GM12864 (cell line): ENCODE data around the gene PDZD7.

ENCODE experiments used
- DNase-seq: peaks from one replicate; pipeline ENCODE4 v3.0.0-alpha.2; 2011; ENCODE audit warnings: low read depth
- H3K4me3 ChIP-seq: 2 replicates; pipeline ENCODE4 v1.5.1; 2011; ENCODE audit warnings: mild to moderate bottlenecking, low read depth, low read length, control low read depth
- CTCF ChIP-seq: IDR thresholded peaks from 2 replicates; pipeline ENCODE4 v1.5.1; 2011; ENCODE audit warnings: low read depth, mild to moderate bottlenecking, moderate library complexity, low read length, control low read depth, inconsistent platforms; ENCODE audit errors: missing control alignments

The PDZD7 gene

GRCh38 chr10:101065481-101066145 is 34.7 kb upstream of the PDZD7 start:
- H3K4me3 ChIP-seq = no peak overlapping the region
- no peak for DNase-seq
- TF ChIP-seq CTCF = no peak

- DNase-seq = no peak
- H3K4me3 ChIP-seq = no peak overlapping the region
- no peak for TF ChIP-seq CTCF
These were observed 33.6 kb upstream of the PDZD7 start for GRCh38 chr10:101064415-101065030.

- no peak for DNase-seq
- H3K4me3 ChIP-seq = no peak overlapping the region
- no peak for TF ChIP-seq CTCF
These were observed 32.9 kb upstream of the PDZD7 start for GRCh38 chr10:101063548-101064414.

GRCh38 chr10:101063050-101063525 is 32.2 kb upstream of the PDZD7 start:
- peak overlapping the region; percentile 37 for H3K4me3 ChIP-seq
- no peak for DNase-seq
- TF ChIP-seq CTCF = no peak

GRCh38 chr10:101062232-101063049 is 31.5 kb upstream of the PDZD7 start:
- DNase-seq = no peak
- H3K4me3 ChIP-seq = peak overlapping the region; percentile 37
- peak; percentile 60 for TF ChIP-seq CTCF

GRCh38 chr10:101061624-101062231 is 30.8 kb upstream of the PDZD7 start, which contains the start of gene KAZALD1:
KAZALD1 (plus strand) TSS chr10:101061989; CDS start chr10:101062593, 604 bp downstream.
- no peak for TF ChIP-seq CTCF
- DNase-seq = no peak
- peak within 1 kb of the TSS; percentile 75 for H3K4me3 ChIP-seq
